AG04450 (cell line): ENCODE results near the gene KRTAP10-9. TPM values are rescaled to one million over a fixed set of nuclear protein-coding genes. Genes with fewer than 3 reads are reported as not detected.

ENCODE experiments used
- CTCF ChIA-PET: fragments of 300-600, 350-600 bp; formaldehyde crosslinking; extraction: SDS; loops from one replicate; lab custom pipeline; 2022; ENCODE audit warnings: antibody characterized with exemption, inconsistent platforms; lab: Charles Lee
- POLR2A ChIA-PET: fragments of 350-600 bp; formaldehyde crosslinking; extraction: SDS; loops from one replicate; lab custom pipeline; 2021; ENCODE audit warnings: antibody characterized with exemption, inconsistent platforms; lab: Yijun Ruan, JAX
- DNase-seq: peaks from one replicate; pipeline ENCODE4 v3.0.0-alpha.2; 2011; ENCODE audit warnings: low read depth, low spot score
- H3K27ac ChIP-seq: one replicate; pipeline ENCODE4 v1.5.1; 2012; ENCODE audit warnings: low read depth, low read length, control low read depth
- H3K27me3 ChIP-seq: one replicate; pipeline ENCODE4 v1.6.0; 2012; ENCODE audit warnings: low read length; ENCODE audit not compliant: control insufficient read depth, insufficient read depth
- H3K4me3 ChIP-seq: 2 replicates; pipeline ENCODE4 v1.5.1; 2011; ENCODE audit warnings: mild to moderate bottlenecking, low read depth, low read length, control low read depth
- H3K9me3 ChIP-seq: 2 replicates; pipeline ENCODE4 v1.5.1; 2012; ENCODE audit warnings: low read length; ENCODE audit not compliant: control insufficient read depth, insufficient read depth
- polyA plus RNA-seq: library from polyadenylated mRNA; depleted of rRNA; stranded (reverse); fragments of >200 nt; gene quantifications from 2 replicates; pipeline ENCODE4 v1.2.3, GENCODE V29; 2011; rRNA removed
- TF ChIP-seq, protein P1 (sequence below): IDR thresholded peaks from 2 replicates; pipeline ENCODE4 v1.5.1; 2011; ENCODE audit warnings: low read depth, low read length, control low read depth, inconsistent platforms

KRTAP10-9 gene
- polyA plus RNA-seq, 1 experiment: not detected

DNA sequence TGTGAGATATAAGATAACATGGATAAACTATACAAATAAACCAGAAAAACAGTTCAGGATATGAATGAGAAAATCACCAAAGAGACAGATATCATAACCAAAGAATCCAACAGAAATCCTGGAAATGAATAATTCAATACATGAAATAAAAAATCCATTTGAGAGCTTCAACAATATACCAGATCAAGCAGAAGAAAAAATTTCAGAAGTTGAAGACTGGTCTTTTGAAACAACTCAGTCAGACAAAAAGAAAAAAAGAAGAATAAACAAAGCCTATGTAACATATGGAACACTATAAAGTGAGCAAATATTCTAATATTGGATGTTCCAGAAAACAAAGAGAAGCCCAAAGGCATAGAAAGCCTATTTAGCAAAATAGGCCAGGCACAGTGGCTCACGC lies 45.0 kb downstream of the KRTAP10-9 start:
- ChIA-PET CTCF (no interaction called here), POLR2A (no interaction called here)
- H3K9me3 ChIP-seq: no peaks in the 10 kb centered on the region; the same call in 1 of the 2 replicates
- no peak overlapping the region for H3K27ac ChIP-seq
- TF ChIP-seq, protein P1, sequence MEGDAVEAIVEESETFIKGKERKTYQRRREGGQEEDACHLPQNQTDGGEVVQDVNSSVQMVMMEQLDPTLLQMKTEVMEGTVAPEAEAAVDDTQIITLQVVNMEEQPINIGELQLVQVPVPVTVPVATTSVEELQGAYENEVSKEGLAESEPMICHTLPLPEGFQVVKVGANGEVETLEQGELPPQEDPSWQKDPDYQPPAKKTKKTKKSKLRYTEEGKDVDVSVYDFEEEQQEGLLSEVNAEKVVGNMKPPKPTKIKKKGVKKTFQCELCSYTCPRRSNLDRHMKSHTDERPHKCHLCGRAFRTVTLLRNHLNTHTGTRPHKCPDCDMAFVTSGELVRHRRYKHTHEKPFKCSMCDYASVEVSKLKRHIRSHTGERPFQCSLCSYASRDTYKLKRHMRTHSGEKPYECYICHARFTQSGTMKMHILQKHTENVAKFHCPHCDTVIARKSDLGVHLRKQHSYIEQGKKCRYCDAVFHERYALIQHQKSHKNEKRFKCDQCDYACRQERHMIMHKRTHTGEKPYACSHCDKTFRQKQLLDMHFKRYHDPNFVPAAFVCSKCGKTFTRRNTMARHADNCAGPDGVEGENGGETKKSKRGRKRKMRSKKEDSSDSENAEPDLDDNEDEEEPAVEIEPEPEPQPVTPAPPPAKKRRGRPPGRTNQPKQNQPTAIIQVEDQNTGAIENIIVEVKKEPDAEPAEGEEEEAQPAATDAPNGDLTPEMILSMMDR: no peak
- peaks cover 5% of the 10 kb centered on the region for H3K27me3 ChIP-seq
- no peak for DNase-seq
- no peak overlapping the region for H3K4me3 ChIP-seq

DNA sequence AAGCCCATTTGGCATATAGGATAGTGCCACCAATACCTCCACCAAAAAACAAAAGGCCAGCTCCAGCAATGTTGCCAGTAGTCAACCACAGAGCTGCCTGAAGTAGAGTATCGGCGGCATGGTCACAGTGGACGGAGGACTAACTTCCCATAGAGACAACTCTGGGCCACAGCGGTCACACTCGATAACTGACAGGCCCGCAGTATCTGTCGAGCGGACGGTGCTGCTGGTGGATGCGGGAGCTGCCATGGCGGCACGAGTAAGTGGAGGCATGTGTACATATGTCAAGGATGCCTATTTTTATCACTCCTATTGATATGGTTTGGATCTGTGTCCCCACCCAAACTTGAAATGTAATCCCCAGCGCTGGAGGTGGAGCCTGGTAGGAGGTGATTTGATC lies 51.0 kb downstream of the KRTAP10-9 start:
- no peak for DNase-seq
- Histone ChIP-seq H3K9me3 (no peaks in the 10 kb centered on the region), H3K27ac (no peak overlapping the region), H3K4me3 (no peak overlapping the region), H3K27me3 (peaks cover 15% of the 10 kb centered on the region)
- POLR2A ChIA-PET: no interaction called here
- TF ChIP-seq, protein P1: no peak
- CTCF ChIA-PET: no interaction called here

Other genes starting within 250 kb of the KRTAP10-9 start
- gene LRRC3, start 171.6 kb upstream of the KRTAP10-9 start, polyA plus RNA-seq: 0.10 and 0.14 TPM in 2 replicates
- gene KRTAP10-1, start 86.9 kb upstream of the KRTAP10-9 start, polyA plus RNA-seq: not detected in 2 replicates
- gene KRTAP10-2, start 75.6 kb upstream of the KRTAP10-9 start, polyA plus RNA-seq: not detected in 2 replicates
- not detected in 2 replicates for gene KRTAP10-3, start 68.3 kb upstream of the KRTAP10-9 start, polyA plus RNA-seq
- gene KRTAP10-4, start 53.4 kb upstream of the KRTAP10-9 start, polyA plus RNA-seq: not detected in 2 replicates
- gene KRTAP10-5, start 46.5 kb upstream of the KRTAP10-9 start, polyA plus RNA-seq: not detected in 2 replicates
- gene KRTAP10-6, start 34.6 kb upstream of the KRTAP10-9 start, polyA plus RNA-seq: not detected in 2 replicates
- gene KRTAP10-7, start 26.5 kb upstream of the KRTAP10-9 start, polyA plus RNA-seq: not detected in 2 replicates
- not detected in 2 replicates for gene KRTAP10-8, start 15.0 kb upstream of the KRTAP10-9 start, polyA plus RNA-seq
- not detected in 2 replicates for gene KRTAP10-10, start 10.3 kb downstream of the KRTAP10-9 start, polyA plus RNA-seq
- not detected in 2 replicates for gene KRTAP10-11, start 19.3 kb downstream of the KRTAP10-9 start, polyA plus RNA-seq
- not detected in 2 replicates for gene KRTAP12-4, start 27.6 kb downstream of the KRTAP10-9 start, polyA plus RNA-seq
- not detected in 2 replicates for gene KRTAP12-3, start 30.8 kb downstream of the KRTAP10-9 start, polyA plus RNA-seq
- gene KRTAP12-2, start 39.8 kb downstream of the KRTAP10-9 start, polyA plus RNA-seq: not detected in 2 replicates
- not detected in 2 replicates for gene KRTAP12-1, start 55.1 kb downstream of the KRTAP10-9 start, polyA plus RNA-seq
- gene KRTAP10-12, start 70.1 kb downstream of the KRTAP10-9 start, polyA plus RNA-seq: not detected in 2 replicates
- not detected in 2 replicates for gene TSPEAR, start 84.5 kb downstream of the KRTAP10-9 start, polyA plus RNA-seq
- gene UBE2G2, start 174.7 kb downstream of the KRTAP10-9 start, polyA plus RNA-seq: 60.9 and 62.2 TPM in 2 replicates
- 113 and 134 TPM in 2 replicates for gene SUMO3, start 191.0 kb downstream of the KRTAP10-9 start, polyA plus RNA-seq
- 240 and 249 TPM in 2 replicates for gene PTTG1IP, start 246.6 kb downstream of the KRTAP10-9 start, polyA plus RNA-seq